Uterus (tissue), 4 donors: Measurements from ENCODE around the gene ORAI2. TPM values are rescaled to one million over a fixed set of nuclear protein-coding genes. Genes with fewer than 3 reads are reported as not detected.
"Not testable (repeated sequence)": the region's sequence is repeated elsewhere in the genome, so short reads cannot be mapped to it uniquely, and the experiment has no call there.

Experiments used
- DNase-seq, 2 donors: peaks; one replicate each; pipeline ENCODE4 v3.0.0-alpha.2; 2019 to 2020
- H3K27ac ChIP-seq, 2 donors: fragments of 200-600 bp; sonication (generic); 1 replicate in 1 of 2; 2 replicates in 1 of 2; pipeline ENCODE4 v1.5.1; 2016 to 2018
- H3K27me3 ChIP-seq, 2 donors: fragments of 200-600 bp; sonication (generic); one replicate each; pipeline ENCODE4 v1.5.1; 2018 to 2019; ENCODE audit warnings: control low read depth in 1 of 2
- H3K36me3 ChIP-seq, 2 donors: fragments of 200-600 bp; sonication (generic); one replicate each; pipeline ENCODE4 v1.5.1; 2019; ENCODE audit warnings: control low read depth in 1 of 2
- H3K4me1 ChIP-seq, 2 donors: fragments of 200-600 bp; sonication (generic); one replicate each; pipeline ENCODE4 v1.5.1; 2018 to 2019; ENCODE audit warnings: control low read depth in 1 of 2
- H3K4me3 ChIP-seq, 2 donors: fragments of 200-600 bp; sonication (generic); 1 replicate in 1 of 2; 2 replicates in 1 of 2; pipeline ENCODE4 v1.5.1; 2018 to 2019; ENCODE audit warnings: mild to moderate bottlenecking in 1 of 2
- H3K9me3 ChIP-seq, 2 donors: fragments of 200-600 bp; sonication (generic); one replicate each; pipeline ENCODE4 v1.5.1; 2019; ENCODE audit warnings: control low read depth in 1 of 2
- intact Hi-C: fragments of 100-400 bp; cut with DNase I; formaldehyde crosslinking; loops from one replicate; pipeline ENCODE4 v1.15.1; 2023; ENCODE audit warnings: low total_unique reads
- total RNA-seq, 4 donors: library from RNA; depleted of rRNA in 3 of 4; stranded (reverse); fragments of >200 nt in 3 of 4; gene quantifications; one replicate each; pipeline versions ENCODE4 v1.1.0 to v1.2.4, GENCODE V29; 2014 to 2023
- TF ChIP-seq, protein P1 (sequence below), 4 experiments: fragments of 200-600 bp in 2 of 4; fragments of 450-650 bp in 2 of 4; sonication (generic) in 2 of 4; IDR thresholded peaks; one replicate each; pipeline ENCODE4 v1.5.1; 2016 to 2019; ENCODE audit warnings: antibody characterized with exemption in 4 of 4, mild to moderate bottlenecking in 2 of 4, moderate library complexity in 1 of 4
- donor health status: DM: yes; HTN: yes; CAD: no.

ORAI2 gene
- total RNA-seq, 4 donors from 2014 or later = 15.6 to 48.9 (median 39.0) TPM

DNA sequence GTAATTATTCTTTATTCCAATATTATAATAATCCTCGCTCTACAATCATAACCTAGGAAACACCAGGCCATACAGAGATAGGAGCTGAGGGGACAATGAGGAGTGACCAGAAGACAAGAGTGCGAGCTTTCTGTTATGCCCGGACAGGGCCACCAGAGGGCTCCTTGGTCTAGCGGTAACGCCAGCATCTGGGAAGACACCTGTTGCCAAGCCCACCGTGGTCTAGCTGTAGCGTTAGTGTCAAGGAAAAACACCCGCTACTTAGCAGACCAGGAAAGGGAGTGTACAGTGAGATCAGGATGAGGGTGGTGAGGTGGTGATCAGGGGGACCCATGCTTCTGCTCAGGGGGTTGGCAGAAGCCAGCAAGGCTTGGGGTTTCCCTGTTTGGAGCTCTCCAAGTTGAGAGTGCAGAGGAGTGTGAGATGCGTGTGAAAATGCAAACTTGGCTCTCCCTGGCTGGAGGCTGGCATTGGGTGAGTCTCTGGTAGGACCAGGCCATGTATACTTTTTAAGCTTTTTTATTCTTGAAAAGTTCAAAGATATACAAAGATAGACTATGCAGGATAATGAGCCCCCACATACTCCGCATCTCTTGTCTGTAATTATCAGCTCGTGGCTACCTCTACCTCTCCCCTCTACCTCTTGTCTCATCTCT lies 46.7 kb downstream of the ORAI2 start:
- H3K36me3 ChIP-seq, H3K4me1 ChIP-seq, H3K27ac ChIP-seq, H3K27me3 ChIP-seq, H3K4me3 ChIP-seq, H3K9me3 ChIP-seq, intact Hi-C loops: not testable (repeated sequence)
- DNase-seq = peak; percentile 55 to 57
- TF ChIP-seq, protein P1, sequence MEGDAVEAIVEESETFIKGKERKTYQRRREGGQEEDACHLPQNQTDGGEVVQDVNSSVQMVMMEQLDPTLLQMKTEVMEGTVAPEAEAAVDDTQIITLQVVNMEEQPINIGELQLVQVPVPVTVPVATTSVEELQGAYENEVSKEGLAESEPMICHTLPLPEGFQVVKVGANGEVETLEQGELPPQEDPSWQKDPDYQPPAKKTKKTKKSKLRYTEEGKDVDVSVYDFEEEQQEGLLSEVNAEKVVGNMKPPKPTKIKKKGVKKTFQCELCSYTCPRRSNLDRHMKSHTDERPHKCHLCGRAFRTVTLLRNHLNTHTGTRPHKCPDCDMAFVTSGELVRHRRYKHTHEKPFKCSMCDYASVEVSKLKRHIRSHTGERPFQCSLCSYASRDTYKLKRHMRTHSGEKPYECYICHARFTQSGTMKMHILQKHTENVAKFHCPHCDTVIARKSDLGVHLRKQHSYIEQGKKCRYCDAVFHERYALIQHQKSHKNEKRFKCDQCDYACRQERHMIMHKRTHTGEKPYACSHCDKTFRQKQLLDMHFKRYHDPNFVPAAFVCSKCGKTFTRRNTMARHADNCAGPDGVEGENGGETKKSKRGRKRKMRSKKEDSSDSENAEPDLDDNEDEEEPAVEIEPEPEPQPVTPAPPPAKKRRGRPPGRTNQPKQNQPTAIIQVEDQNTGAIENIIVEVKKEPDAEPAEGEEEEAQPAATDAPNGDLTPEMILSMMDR (IDR thresholded peaks at IDR 0.05) = peak; percentile 14 to 46 (median 41)

DNA sequence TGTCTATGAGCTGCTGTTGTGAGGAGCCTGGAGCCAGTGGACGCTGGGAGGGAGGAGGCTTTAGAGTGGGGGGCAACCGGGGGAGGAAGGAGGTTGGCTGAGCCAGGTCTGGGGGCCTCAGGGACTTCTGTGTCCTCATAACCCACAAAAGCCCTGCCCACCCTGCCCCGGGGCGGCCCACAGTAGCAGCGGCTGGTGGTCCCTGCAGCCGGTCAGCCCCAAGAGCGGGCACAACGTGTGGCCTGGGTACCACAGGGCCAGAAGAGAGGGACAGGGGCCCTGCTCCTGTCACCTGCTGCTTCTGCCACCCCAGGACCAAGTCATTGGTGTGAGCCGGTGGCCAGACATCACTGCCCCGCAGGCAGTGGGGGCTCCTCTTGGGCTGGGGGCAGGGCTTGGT lies 48.6 kb downstream of the ORAI2 start:
- DNase-seq = peak in 1 of 2 donors; percentile 4

DNA sequence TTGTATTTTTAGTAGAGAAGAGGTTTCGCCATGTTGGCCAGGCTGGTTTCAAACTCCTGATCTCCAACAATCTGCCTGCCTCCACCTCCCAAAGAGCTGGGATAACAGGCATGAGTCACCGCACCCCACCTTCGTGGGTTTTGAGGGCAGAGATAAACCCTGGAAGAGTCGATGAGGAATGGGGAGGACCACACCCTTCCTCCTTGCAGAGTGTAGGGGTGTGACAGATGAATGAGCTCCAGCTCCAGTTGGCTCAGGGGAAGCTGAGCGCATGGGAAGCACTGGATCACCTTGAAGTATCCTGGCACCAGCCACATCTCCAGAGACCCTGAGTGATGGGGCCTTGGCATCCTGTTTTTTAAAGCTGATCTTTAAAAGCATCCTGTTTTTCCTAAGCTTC lies 50.9 kb downstream of the ORAI2 start:
- DNase-seq, H3K36me3 ChIP-seq, intact Hi-C loops, H3K9me3 ChIP-seq, H3K27me3 ChIP-seq, H3K27ac ChIP-seq, H3K4me1 ChIP-seq, H3K4me3 ChIP-seq: not testable (repeated sequence)

More for the DNA sequence above, 48.6 kb downstream of the ORAI2 start:
- H3K9me3 ChIP-seq, H3K4me3 ChIP-seq, H3K4me1 ChIP-seq, H3K27me3 ChIP-seq, H3K27ac ChIP-seq, intact Hi-C loops, H3K36me3 ChIP-seq: not testable (repeated sequence)

DNA sequence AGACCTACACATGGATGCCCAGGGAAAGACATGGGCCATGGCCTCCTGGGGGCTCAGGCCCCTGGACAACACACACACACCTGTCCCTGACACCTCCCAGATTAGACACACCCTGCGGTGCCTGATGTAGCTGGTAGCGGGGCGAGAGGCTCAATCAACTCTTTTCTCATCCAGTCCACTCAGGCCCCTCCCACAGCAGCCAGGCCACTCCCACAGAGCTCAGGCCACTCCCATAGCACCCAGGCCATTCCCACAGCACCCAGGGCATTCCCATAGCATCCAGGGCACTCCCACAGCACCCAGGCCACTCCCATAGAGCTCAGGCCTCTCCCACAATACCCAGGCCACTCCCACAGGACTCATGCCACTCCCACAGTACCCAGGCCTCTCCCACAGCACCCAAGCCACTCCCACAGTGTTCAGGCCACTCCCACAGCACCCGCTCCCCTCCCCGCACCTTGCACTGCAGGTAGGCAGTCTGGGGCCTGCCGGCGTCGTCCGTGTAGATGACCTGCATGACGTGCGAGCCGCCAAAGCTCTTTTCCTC lies 57.2 kb downstream of the ORAI2 start:
- H3K4me1 ChIP-seq, H3K36me3 ChIP-seq, H3K27me3 ChIP-seq, H3K9me3 ChIP-seq, H3K27ac ChIP-seq, H3K4me3 ChIP-seq, intact Hi-C loops: not testable (repeated sequence)
- peak; percentile 24 to 35 for DNase-seq

DNA sequence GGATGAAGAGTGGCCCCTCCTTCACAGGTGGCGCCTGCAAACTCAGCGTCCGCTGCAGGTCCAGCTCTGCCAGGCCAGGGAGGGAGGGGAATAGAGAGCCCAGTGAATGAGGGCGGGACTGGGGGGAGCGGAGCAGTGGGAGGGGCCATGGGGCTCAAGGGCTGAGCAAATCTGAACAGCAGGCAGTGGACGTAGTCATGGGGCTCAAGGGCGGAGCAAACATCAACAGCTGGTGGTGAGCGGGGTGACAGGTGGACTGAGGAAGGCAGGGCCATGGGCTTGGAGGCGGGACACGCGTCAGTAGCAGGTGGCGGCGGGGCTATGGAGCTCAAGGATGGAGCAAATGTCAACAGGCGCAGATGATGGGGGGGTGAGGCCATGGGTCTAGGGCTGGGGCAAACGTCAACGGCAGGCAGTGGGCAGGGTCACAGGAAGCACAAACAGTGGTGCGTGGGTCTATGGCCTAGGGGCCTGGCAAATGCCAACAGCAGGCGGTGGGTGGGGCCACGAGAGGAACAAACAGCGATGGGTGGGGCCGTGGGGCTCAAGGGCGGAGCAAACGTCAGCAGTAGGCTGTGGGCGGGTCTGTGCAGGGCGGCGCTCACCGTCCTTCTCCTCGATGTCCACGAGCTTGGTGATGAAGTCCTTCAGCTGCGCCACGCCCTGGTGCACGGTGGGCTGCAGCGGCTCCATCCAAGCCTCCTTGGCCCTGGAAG lies 60.0 kb downstream of the ORAI2 start:
- DNase-seq, H3K27ac ChIP-seq, H3K36me3 ChIP-seq, H3K9me3 ChIP-seq, H3K27me3 ChIP-seq, H3K4me3 ChIP-seq, intact Hi-C loops, H3K4me1 ChIP-seq: not testable (repeated sequence)

DNA sequence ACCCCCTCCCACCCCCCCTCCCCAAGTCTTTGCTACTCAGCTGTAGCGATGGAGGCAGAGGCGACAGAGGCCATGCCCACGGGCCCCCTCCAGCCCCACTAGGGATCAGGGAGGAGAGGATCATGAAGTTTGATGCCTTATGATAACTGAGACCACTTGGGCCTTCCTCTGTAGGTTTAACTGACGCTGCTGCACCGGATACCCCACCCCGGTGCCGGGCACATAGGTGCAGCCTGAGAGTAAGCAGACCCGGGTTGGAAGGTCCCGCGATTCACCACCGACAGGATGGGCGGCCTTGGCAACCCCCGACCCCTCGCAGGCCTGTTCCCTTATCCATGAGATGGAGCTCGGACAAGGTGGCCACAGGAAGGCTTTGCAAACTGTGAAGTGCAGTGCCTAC lies 60.7 kb downstream of the ORAI2 start:
- H3K27me3 ChIP-seq, H3K27ac ChIP-seq, H3K4me3 ChIP-seq, H3K9me3 ChIP-seq, intact Hi-C loops, H3K4me1 ChIP-seq, H3K36me3 ChIP-seq, DNase-seq: not testable (repeated sequence)

DNA sequence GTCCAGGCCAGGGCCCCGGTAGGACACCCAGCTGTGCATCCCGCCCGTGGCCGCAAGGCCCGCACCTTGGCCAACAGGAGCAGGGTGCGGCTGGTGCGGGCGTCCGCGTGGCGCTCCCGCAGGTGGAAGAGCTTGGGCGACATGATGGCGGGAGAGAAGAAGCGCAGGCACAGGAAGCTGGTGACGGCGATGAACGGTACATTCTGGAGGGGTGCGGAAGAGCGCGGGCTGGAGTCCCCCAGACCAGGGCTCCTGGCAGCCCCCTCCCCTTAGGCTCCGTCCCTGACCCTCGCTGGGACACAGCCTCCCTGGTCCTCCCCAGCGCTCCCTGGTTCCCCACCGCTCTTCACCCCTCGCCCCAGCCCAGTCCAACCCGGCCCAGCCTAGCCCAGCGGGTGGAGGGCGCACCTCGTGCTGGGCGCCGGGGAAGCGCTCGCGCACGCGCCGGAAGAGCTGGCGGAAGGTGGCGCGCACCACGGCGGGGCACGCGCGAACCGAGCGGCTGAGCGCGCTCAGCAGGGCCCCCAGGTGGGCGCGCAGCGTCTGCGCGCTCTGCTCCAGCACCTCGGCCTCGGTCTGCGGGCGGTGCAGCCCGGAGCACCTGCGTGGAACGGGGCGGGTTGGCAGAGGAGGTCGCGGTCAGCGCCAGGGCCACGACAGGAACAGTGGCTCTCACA lies 61.2 kb downstream of the ORAI2 start:
- intact Hi-C loops, DNase-seq, H3K9me3 ChIP-seq, H3K27me3 ChIP-seq, H3K27ac ChIP-seq, H3K4me1 ChIP-seq, H3K36me3 ChIP-seq, H3K4me3 ChIP-seq: not testable (repeated sequence)

DNA sequence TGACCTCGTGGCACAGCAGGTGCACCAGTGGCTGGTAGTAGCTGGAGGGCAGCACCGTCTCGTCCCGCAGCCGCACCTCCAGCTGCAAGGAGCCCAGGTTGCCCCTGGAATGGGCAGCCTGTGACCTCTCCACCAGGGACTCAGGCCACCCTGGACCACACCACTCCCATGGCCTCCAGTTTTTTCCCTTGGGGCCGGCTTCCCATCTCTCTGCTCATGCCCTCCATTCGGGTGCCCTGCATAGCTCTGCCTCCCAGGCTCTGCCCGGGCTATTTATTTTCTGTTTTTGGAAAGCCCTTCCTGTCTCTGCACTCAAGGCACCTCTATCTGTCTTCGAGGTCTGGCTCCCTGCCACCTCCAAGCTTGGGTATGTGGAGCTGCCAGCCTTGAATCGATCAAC lies 63.5 kb downstream of the ORAI2 start:
- DNase-seq = peak in 1 of 2 donors; percentile 12

DNA sequence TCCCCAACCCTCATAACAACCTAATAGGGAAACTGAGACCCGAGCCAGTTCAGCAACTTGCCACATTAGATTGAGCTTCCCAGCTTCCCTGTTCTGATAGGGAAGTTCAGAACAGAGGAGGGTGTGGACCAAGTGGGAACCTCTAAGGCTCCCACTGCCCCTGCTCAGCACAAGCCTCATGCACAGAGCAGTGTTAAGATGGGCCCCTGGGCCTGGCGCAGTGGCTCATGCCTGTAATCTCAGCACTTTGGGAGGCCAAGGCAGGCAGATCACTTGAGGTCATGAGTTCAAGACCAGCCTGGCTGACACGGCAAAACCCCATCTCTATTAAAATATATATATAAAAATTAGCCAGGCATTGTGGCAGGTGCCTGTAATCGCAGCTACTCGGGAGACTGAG lies 63.9 kb downstream of the ORAI2 start:
- not testable (repeated sequence) for DNase-seq, H3K9me3 ChIP-seq

More for the DNA sequence above, 63.5 kb downstream of the ORAI2 start:
- H3K9me3 ChIP-seq, H3K27me3 ChIP-seq, H3K27ac ChIP-seq, H3K36me3 ChIP-seq, H3K4me1 ChIP-seq, H3K4me3 ChIP-seq, intact Hi-C loops: not testable (repeated sequence)

DNA sequence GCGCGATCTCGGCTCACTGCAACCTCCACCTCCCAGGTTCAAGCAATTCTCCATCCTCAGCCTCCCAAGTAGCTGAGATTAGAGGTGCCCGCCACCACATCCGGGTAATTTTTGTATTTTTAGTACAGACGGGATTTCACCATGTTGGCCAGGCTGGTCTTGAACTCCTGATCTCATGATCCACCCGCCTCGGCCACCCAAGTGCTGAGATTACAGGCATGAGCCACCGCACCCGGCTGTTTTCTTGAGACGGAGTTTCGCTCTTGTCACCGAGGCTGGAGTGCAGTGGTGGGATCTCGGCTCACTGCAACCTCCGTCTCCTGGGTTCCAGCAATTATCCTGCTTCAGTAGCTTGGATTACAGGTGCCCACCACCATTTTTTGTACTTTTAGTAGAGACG lies 64.9 kb downstream of the ORAI2 start:
- H3K27ac ChIP-seq, H3K4me3 ChIP-seq, DNase-seq, H3K9me3 ChIP-seq, H3K36me3 ChIP-seq, intact Hi-C loops, H3K27me3 ChIP-seq, H3K4me1 ChIP-seq: not testable (repeated sequence)

More for the DNA sequence above, 63.9 kb downstream of the ORAI2 start:
- H3K4me3 ChIP-seq, H3K27me3 ChIP-seq, H3K4me1 ChIP-seq, H3K27ac ChIP-seq, H3K36me3 ChIP-seq, intact Hi-C loops: not testable (repeated sequence)

DNA sequence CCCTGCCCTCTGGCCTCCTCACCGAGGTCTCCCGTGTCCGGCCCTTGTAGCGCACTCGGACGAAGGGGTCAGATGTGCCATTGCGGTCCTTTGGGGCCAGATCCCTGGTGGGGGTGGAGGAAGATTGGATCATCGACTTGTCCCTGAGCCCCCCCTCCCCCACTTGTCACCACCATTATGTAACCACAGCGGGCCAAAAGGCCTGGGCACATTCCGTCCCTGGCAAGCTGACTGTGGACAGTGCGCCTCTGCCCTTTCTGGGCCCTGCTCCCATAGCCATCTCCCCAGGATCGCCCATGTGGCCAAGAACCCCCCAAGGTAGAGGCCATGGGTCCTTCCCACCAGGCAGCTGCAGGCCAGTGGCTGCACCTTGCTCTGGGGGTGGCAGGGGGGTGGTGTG lies 69.8 kb downstream of the ORAI2 start:
- H3K9me3 ChIP-seq, H3K4me1 ChIP-seq, H3K36me3 ChIP-seq, H3K27ac ChIP-seq, DNase-seq, intact Hi-C loops, H3K27me3 ChIP-seq, H3K4me3 ChIP-seq: not testable (repeated sequence)
